GM18502 (cell line): ENCODE measurements around the gene RHOU.

Experiments
- ATAC-seq: cut with Tn5 transposase; IDR thresholded peaks from one replicate; pipeline ENCODE4 v1.9.1; 2021; ENCODE audit warnings: mild to moderate bottlenecking; ENCODE audit not compliant: unreplicated experiment, poor library complexity

Gene RHOU

GRCh38 chr1:228782662-228783417 is 47.6 kb downstream of the RHOU start:
- ATAC-seq: no peak

GRCh38 chr1:228783418-228784040 is 48.2 kb downstream of the RHOU start:
- ATAC-seq: no peak

GRCh38 chr1:228784181-228784580 is 48.9 kb downstream of the RHOU start:
- no peak for ATAC-seq

DNA sequence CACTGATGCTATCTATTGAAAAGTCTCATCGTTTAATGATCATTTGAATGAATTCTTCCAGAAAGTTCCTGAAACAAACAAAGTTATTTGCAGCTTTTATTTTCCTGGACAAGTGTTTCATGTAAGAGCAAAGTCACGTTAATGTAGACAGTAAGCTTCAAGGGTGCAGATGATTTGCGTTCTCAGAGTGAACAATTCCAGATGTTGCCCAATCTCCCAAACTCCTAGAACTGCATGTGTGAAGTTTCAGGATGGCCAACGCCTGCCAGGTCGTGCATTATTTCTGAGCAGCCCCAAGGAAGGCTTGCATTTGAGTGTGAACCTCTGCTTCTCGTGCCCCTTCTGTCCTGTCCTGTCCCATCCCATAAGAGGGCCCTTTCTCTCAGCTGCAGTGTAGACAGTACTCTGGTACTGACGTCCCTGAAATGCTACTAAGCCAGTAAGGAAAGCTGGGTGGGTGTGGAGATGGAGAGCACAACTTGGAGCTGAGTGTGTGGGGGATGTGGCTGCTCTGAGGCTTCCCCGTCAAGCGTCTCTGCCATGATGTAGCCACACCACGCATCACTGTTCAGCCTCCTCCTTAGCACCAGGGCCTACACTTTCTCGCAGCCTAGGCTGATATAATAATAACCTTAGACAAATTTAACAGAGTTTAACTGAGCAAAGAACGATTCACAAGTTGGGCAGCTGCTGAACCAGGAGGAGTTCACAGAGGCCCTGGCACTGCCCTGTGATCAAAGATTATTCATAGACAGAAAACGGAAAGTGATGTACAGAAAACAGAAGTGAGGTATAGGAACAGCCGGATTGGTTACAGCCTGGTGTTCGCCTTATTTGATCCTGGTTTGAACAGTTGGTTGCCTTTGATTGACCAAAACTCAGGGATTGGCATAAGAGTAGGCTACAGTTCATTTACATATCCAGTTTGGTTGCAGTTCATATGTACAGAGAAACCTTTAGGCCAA is 50.4 kb downstream of the RHOU start:
- ATAC-seq: no peak

DNA sequence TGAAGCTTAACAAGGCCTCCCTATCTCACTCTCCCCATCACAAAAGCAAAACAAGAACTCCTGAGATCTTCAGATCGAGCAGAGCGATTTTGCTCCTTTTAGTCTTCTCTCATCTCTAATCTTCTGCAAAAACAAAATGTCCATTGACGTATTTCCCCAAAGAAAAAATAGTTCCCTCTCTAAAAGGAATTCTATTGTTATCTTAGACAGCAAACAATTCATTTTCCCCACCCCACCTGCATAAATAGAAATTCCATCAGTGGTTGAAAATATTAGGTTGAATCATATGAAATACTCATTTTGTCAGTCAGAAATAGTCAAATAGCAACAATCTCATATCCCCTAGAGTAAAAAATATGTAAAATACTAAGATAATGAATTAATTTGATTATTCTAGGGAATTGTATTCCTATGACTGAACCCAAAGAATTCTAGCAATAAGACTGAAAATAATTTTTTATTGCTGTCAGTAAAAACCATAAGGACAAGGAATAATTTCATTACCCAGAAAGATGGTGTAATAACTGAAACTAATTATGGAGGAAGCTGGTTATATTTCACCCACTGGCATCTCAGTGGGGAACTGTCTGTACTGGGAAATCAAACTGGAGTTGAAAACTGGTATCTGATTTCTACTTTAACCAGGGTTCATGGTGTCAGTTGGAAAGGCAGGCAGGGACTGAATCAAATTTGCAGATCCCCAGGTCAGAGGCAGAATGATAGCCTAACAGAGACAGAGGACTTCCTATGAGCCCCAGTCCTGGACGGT is 51.3 kb downstream of the RHOU start:
- no peak for ATAC-seq

GRCh38 chr1:228791791-228792190 is 56.5 kb downstream of the RHOU start:
- no peak for ATAC-seq

DNA sequence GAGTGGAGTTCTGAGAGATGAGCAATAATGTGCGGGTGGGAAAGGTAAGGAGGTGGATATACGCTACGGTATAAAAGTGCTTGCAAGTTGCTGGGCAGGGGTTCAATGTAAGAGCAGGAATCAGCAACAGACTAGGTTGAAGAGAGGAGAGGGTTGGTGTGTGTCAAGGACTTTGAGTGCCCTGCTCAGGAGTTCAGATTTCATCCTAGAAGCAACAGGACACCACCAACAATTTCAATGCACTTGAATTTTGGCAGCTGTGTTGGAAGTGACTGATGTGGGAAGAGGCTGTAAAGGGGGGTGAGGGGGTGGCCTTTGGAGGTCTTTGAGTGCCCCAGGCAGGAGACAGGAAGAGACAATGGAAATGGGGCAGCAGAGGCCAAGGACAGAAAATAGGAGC is 57.3 kb downstream of the RHOU start:
- no peak for ATAC-seq

DNA sequence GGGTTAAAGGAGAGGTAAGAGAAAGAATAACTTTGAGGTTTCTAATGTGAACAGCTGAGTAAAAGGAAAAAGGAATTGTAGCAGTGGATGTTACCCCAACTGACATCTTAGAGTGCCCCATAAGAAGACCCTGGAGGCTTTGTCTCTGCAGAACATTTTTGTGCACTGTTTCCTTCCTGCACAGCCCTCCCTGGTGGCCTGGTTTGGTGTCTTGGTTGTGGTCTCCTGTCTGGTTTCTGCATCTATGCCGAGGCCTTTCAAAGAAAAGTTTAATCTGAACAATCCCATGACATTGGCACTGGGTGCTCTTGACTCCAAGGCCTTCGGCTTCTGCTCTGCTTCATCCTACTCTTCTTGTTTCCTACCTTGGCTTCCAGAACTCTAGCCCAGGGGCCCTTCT is 57.8 kb downstream of the RHOU start:
- no peak for ATAC-seq

- peak; percentile 57 for ATAC-seq
Observed at GRCh38 chr1:228794173-228794572, 58.9 kb downstream of the RHOU start.

DNA sequence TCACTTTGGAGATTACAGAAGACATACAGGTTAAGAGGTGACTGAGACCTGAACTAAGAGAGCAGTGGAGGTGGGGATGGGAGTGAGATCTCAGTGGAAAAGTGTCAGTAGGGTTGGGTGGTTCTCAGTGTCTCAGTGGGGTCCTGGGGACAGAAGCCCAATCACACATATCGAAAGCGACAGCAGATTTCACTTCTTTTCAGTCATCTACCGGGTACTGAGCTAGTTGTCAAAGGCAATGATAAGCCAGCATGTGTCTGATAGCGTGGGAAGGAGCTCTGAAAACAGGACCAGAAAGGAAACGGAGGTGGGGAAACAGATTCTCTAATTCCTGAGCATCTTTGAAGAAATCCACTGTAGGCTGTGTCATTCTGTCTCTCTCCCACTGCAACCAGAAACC is 59.5 kb downstream of the RHOU start:
- ATAC-seq: peak; percentile 68

DNA sequence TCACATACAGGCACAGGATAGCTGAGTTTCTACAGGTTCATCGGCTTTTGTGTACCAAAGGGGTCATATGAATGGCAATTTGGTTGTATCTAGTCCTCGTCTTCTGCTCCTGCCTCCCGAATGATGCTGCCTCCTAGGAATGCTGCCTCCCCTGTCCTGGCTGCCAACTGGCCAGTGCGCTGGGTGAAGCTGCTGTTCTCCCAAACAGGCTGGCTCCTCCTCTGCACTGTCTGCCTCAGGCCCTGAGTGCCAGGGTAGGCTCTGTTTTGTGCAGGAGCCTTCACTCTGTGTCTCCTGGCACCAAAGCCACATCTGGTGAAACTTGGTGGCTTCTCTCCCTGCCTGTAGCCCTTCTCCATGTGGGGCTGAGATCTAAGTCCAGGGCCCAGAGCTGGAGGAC is 60.3 kb downstream of the RHOU start:
- no peak for ATAC-seq
